ENCODE measurements around the gene FNDC3A.
"Not testable (repeated sequence)": the region's sequence is repeated elsewhere in the genome, so short reads cannot be mapped to it uniquely, and the experiment has no call there.

The FNDC3A gene

GRCh38 chr13:49157955-49158584, 182.4 kb downstream of the FNDC3A start:
- not testable (repeated sequence) for H3K9ac ChIP-seq (ENCODE audit: low read depth, low read length); H3K4me1 ChIP-seq (ENCODE audit: control insufficient read depth, insufficient read depth, low read length); H3K4me2 ChIP-seq (ENCODE audit: low read length); H3K9me3 ChIP-seq (replicated peaks; ENCODE audit: low read length); H3K27me3 ChIP-seq (ENCODE audit: control insufficient read depth, insufficient read depth, low read length); H3K4me3 ChIP-seq (ENCODE audit: low read length); H3K36me3 ChIP-seq (ENCODE audit: insufficient read depth, low read length)

- H3K4me3 ChIP-seq (ENCODE audit: low read length); H3K9ac ChIP-seq (ENCODE audit: low read depth, low read length); H3K27me3 ChIP-seq (ENCODE audit: control insufficient read depth, insufficient read depth, low read length); H3K9me3 ChIP-seq (replicated peaks; ENCODE audit: low read length); H3K4me1 ChIP-seq (ENCODE audit: control insufficient read depth, insufficient read depth, low read length); H3K4me2 ChIP-seq (ENCODE audit: low read length): not testable (repeated sequence)
- H3K36me3 ChIP-seq (ENCODE audit: insufficient read depth, low read length) = peaks cover 29% of the 10 kb centered on the region
Measured at GRCh38 chr13:49163162-49163561, 187.4 kb downstream of the FNDC3A start.

GRCh38 chr13:49164712-49165111, 189.0 kb downstream of the FNDC3A start:
- Histone ChIP-seq H3K36me3 (ENCODE audit: insufficient read depth, low read length) (peaks cover 29% of the 10 kb centered on the region), H3K4me1 (ENCODE audit: control insufficient read depth, insufficient read depth, low read length) (no peaks in the 10 kb centered on the region), H3K27me3 (ENCODE audit: control insufficient read depth, insufficient read depth, low read length) (no peaks in the 10 kb centered on the region), H3K9ac (ENCODE audit: low read depth, low read length) (no peak overlapping the region), H3K4me3 (ENCODE audit: low read length) (no peak overlapping the region), H3K4me2 (ENCODE audit: low read length) (no peak overlapping the region), H3K9me3 (replicated peaks; ENCODE audit: low read length) (peaks cover 5% of the 10 kb centered on the region)

- no peak overlapping the region for H3K9ac ChIP-seq (ENCODE audit: low read depth, low read length)
- H3K4me2 ChIP-seq (ENCODE audit: low read length) = no peak overlapping the region
- H3K4me1 ChIP-seq (ENCODE audit: control insufficient read depth, insufficient read depth, low read length) = no peaks in the 10 kb centered on the region
- peaks cover 31% of the 10 kb centered on the region for H3K36me3 ChIP-seq (ENCODE audit: insufficient read depth, low read length)
- H3K27me3 ChIP-seq (ENCODE audit: control insufficient read depth, insufficient read depth, low read length) = no peaks in the 10 kb centered on the region
- H3K9me3 ChIP-seq (replicated peaks; ENCODE audit: low read length) = peaks cover 5% of the 10 kb centered on the region
- H3K4me3 ChIP-seq (ENCODE audit: low read length) = no peak overlapping the region
Measured at GRCh38 chr13:49165798-49166752, 190.4 kb downstream of the FNDC3A start.

- Histone ChIP-seq H3K4me3 (ENCODE audit: low read length) (no peak overlapping the region), H3K36me3 (ENCODE audit: insufficient read depth, low read length) (peaks cover 23% of the 10 kb centered on the region), H3K4me1 (ENCODE audit: control insufficient read depth, insufficient read depth, low read length) (no peaks in the 10 kb centered on the region), H3K4me2 (ENCODE audit: low read length) (no peak overlapping the region), H3K9me3 (replicated peaks; ENCODE audit: low read length) (no peaks in the 10 kb centered on the region), H3K27me3 (ENCODE audit: control insufficient read depth, insufficient read depth, low read length) (no peaks in the 10 kb centered on the region), H3K9ac (ENCODE audit: low read depth, low read length) (no peak overlapping the region)
Measured at GRCh38 chr13:49171359-49171758, 195.6 kb downstream of the FNDC3A start.

GRCh38 chr13:49183672-49184325, 208.1 kb downstream of the FNDC3A start:
- Histone ChIP-seq H3K36me3 (ENCODE audit: insufficient read depth, low read length) (peaks cover 69% of the 10 kb centered on the region), H3K27me3 (ENCODE audit: control insufficient read depth, insufficient read depth, low read length) (no peaks in the 10 kb centered on the region), H3K4me3 (ENCODE audit: low read length) (no peak overlapping the region), H3K4me2 (ENCODE audit: low read length) (no peak overlapping the region), H3K4me1 (ENCODE audit: control insufficient read depth, insufficient read depth, low read length) (peaks cover 6% of the 10 kb centered on the region), H3K9me3 (replicated peaks; ENCODE audit: low read length) (no peaks in the 10 kb centered on the region), H3K9ac (ENCODE audit: low read depth, low read length) (no peak overlapping the region)

GRCh38 chr13:49184621-49185020, 208.9 kb downstream of the FNDC3A start:
- Histone ChIP-seq H3K4me1 (ENCODE audit: control insufficient read depth, insufficient read depth, low read length) (peaks cover 6% of the 10 kb centered on the region), H3K27me3 (ENCODE audit: control insufficient read depth, insufficient read depth, low read length) (no peaks in the 10 kb centered on the region), H3K4me2 (ENCODE audit: low read length) (no peak overlapping the region), H3K4me3 (ENCODE audit: low read length) (no peak overlapping the region), H3K9ac (ENCODE audit: low read depth, low read length) (no peak overlapping the region), H3K36me3 (ENCODE audit: insufficient read depth, low read length) (peaks cover 69% of the 10 kb centered on the region), H3K9me3 (replicated peaks; ENCODE audit: low read length) (no peaks in the 10 kb centered on the region)

GRCh38 chr13:49185264-49185663, 209.6 kb downstream of the FNDC3A start:
- H3K4me1 ChIP-seq (ENCODE audit: control insufficient read depth, insufficient read depth, low read length) = peaks cover 6% of the 10 kb centered on the region
- H3K27me3 ChIP-seq (ENCODE audit: control insufficient read depth, insufficient read depth, low read length) = no peaks in the 10 kb centered on the region
- H3K36me3 ChIP-seq (ENCODE audit: insufficient read depth, low read length) = peaks cover 70% of the 10 kb centered on the region
- no peak overlapping the region for H3K9ac ChIP-seq (ENCODE audit: low read depth, low read length)
- H3K4me2 ChIP-seq (ENCODE audit: low read length) = no peak overlapping the region
- H3K4me3 ChIP-seq (ENCODE audit: low read length) = no peak overlapping the region
- H3K9me3 ChIP-seq (replicated peaks; ENCODE audit: low read length) = no peaks in the 10 kb centered on the region

GRCh38 chr13:49190901-49191300, 215.2 kb downstream of the FNDC3A start:
- H3K9ac ChIP-seq (ENCODE audit: low read depth, low read length) = no peak overlapping the region
- H3K9me3 ChIP-seq (replicated peaks; ENCODE audit: low read length) = no peaks in the 10 kb centered on the region
- H3K4me1 ChIP-seq (ENCODE audit: control insufficient read depth, insufficient read depth, low read length) = no peaks in the 10 kb centered on the region
- H3K27me3 ChIP-seq (ENCODE audit: control insufficient read depth, insufficient read depth, low read length) = no peaks in the 10 kb centered on the region
- H3K4me3 ChIP-seq (ENCODE audit: low read length) = no peak overlapping the region
- no peak overlapping the region for H3K4me2 ChIP-seq (ENCODE audit: low read length)
- peaks cover 68% of the 10 kb centered on the region for H3K36me3 ChIP-seq (ENCODE audit: insufficient read depth, low read length)

DNA sequence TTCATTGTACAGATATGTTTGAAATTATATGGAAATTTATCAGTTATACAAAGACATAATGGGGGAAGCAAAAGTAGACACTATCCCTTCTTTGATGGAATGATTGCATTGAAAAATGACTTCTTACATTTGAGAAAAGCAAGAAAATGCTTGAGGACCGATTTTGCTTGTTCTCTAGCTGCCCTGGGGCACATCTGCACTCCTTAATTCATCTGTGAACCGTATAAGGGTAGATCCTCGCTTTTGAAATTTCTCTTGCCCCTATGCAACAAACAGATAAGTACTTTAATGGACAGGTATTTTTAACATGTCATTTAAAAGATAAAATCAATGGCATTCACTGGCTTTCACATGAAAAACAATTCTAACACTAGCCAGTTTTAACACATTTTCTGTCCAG, 230.9 kb downstream of the FNDC3A start:
- H3K4me1 ChIP-seq (ENCODE audit: control insufficient read depth, insufficient read depth, low read length) = no peaks in the 10 kb centered on the region
- H3K4me3 ChIP-seq (ENCODE audit: low read length) = no peak overlapping the region
- H3K36me3 ChIP-seq (ENCODE audit: insufficient read depth, low read length) = peaks cover 68% of the 10 kb centered on the region
- no peaks in the 10 kb centered on the region for H3K27me3 ChIP-seq (ENCODE audit: control insufficient read depth, insufficient read depth, low read length)
- no peaks in the 10 kb centered on the region for H3K9me3 ChIP-seq (replicated peaks; ENCODE audit: low read length)
- no peak overlapping the region for H3K4me2 ChIP-seq (ENCODE audit: low read length)
- H3K9ac ChIP-seq (ENCODE audit: low read depth, low read length) = no peak overlapping the region

DNA sequence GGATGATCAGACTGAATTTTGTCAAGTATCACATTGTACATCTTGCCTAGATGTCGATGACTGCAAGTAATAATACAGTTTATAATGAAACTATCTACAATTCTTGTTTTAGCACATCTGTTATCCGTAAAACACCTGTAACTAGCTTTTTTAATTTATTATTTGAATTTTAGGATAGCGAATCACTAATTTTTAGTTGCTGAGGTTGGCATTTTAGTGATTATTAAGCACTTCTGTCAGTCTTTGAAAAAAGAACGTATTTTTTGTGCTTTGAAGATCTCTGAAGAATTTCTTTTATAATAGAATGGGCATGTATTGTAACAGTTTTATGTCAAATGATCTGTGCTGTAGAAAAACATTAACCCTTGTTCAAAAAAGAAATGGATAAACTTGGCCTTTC, 232.9 kb downstream of the FNDC3A start:
- no peak overlapping the region for H3K9ac ChIP-seq (ENCODE audit: low read depth, low read length)
- no peak overlapping the region for H3K4me2 ChIP-seq (ENCODE audit: low read length)
- no peak overlapping the region for H3K4me3 ChIP-seq (ENCODE audit: low read length)
- no peaks in the 10 kb centered on the region for H3K4me1 ChIP-seq (ENCODE audit: control insufficient read depth, insufficient read depth, low read length)
- no peaks in the 10 kb centered on the region for H3K9me3 ChIP-seq (replicated peaks; ENCODE audit: low read length)
- no peaks in the 10 kb centered on the region for H3K27me3 ChIP-seq (ENCODE audit: control insufficient read depth, insufficient read depth, low read length)
- H3K36me3 ChIP-seq (ENCODE audit: insufficient read depth, low read length) = peaks cover 61% of the 10 kb centered on the region

Data from skeletal muscle satellite cell (primary cell).